WTC11 (cell line): Measurements from ENCODE around the gene HGS. TPM values are rescaled to one million over a fixed set of nuclear protein-coding genes. Genes with fewer than 3 reads are reported as not detected.

Source experiments
- ATAC-seq: fragments of 200-7000 bp; cut with Tn5 transposase; 2 replicates; pipeline ENCODE4 v1.10.0; 2021; ENCODE audit warnings: mild to moderate bottlenecking, moderate library complexity
- CTCF ChIA-PET: fragments of 300-600 bp; sonication (Branson Sonifier 250); formaldehyde crosslinking; loops from one replicate; lab custom pipeline; 2021; ENCODE audit warnings: antibody characterized with exemption; lab: Charles Lee
- POLR2A ChIA-PET: fragments of 350-600 bp; sonication (Branson Sonifier 250); formaldehyde crosslinking; loops from one replicate; lab custom pipeline; 2021; ENCODE audit warnings: antibody characterized with exemption; lab: Charles Lee
- DNase-seq: peaks from one replicate; pipeline ENCODE4 v3.0.0; 2021; ENCODE audit warnings: low spot score
- H3K27ac Mint-ChIP-seq: 2 replicates; pipeline ENCODE4 v1.8.0; 2021; ENCODE audit warnings: mixed read lengths
- H3K27me3 Mint-ChIP-seq: 2 replicates; pipeline ENCODE4 v1.8.0; 2021; ENCODE audit warnings: low read depth, mild to moderate bottlenecking, moderate library complexity, mixed read lengths
- H3K36me3 Mint-ChIP-seq: 2 replicates; pipeline ENCODE4 v1.8.0; 2021; ENCODE audit warnings: mixed read lengths
- H3K4me1 Mint-ChIP-seq: 2 replicates; pipeline ENCODE4 v1.8.0; 2022; ENCODE audit warnings: mixed read lengths
- H3K4me3 Mint-ChIP-seq: 2 replicates; pipeline ENCODE4 v1.8.0; 2021; ENCODE audit warnings: mild to moderate bottlenecking, moderate library complexity, mixed read lengths
- H3K9me3 Mint-ChIP-seq: 2 replicates; pipeline ENCODE4 v1.8.0; 2021; ENCODE audit warnings: mixed read lengths
- AR ChIP-seq: fragments of 250-450 bp; sonication (Bioruptor Pico); IDR thresholded peaks from 2 replicates; pipeline ENCODE4 v1.9.0; 2021; ENCODE audit warnings: mild to moderate bottlenecking
- CBFB ChIP-seq: sonication (generic); formaldehyde crosslinking; IDR thresholded peaks from 2 replicates; pipeline ENCODE4 v1.8.1; 2022; ENCODE audit warnings: mild to moderate bottlenecking, low read depth, missing genetic modification reagents
- CTCF ChIP-seq: fragments of 200-600 bp; IDR thresholded peaks from 2 replicates; pipeline ENCODE4 v1.8.0; 2022; ENCODE audit warnings: antibody characterized with exemption
- FOXP4 ChIP-seq: sonication (generic); formaldehyde crosslinking; IDR thresholded peaks from 2 replicates; pipeline ENCODE4 v1.8.0; 2022; ENCODE audit warnings: mild to moderate bottlenecking, missing genetic modification reagents
- KAT7 ChIP-seq: sonication (generic); formaldehyde crosslinking; IDR thresholded peaks from 2 replicates; pipeline ENCODE4 v1.8.1; 2023; ENCODE audit warnings: missing genetic modification reagents, mild to moderate bottlenecking, borderline replicate concordance
- MAX ChIP-seq: sonication (generic); formaldehyde crosslinking; IDR thresholded peaks from 2 replicates; pipeline ENCODE4 v1.8.0; 2022; ENCODE audit warnings: mild to moderate bottlenecking, missing genetic modification reagents
- NFATC4 ChIP-seq: fragments of 250-450 bp; sonication (Bioruptor Pico); IDR thresholded peaks from 2 replicates; pipeline ENCODE4 v1.9.0; 2021; ENCODE audit warnings: mild to moderate bottlenecking
- RORB ChIP-seq: fragments of 250-450 bp; sonication (Bioruptor Pico); IDR thresholded peaks from 2 replicates; pipeline ENCODE4 v1.9.0; 2021; ENCODE audit warnings: mild to moderate bottlenecking
- SMAD4 ChIP-seq: sonication (generic); formaldehyde crosslinking; IDR thresholded peaks from 2 replicates; pipeline ENCODE4 v1.8.0; 2022; ENCODE audit warnings: mild to moderate bottlenecking, missing genetic modification reagents
- USF2 ChIP-seq: sonication (generic); formaldehyde crosslinking; IDR thresholded peaks from 2 replicates; pipeline ENCODE4 v1.8.1; 2023; ENCODE audit warnings: mild to moderate bottlenecking, missing genetic modification reagents, moderate library complexity
- ZSCAN18 ChIP-seq: fragments of 250-450 bp; sonication (Bioruptor Pico); IDR thresholded peaks from 2 replicates; pipeline ENCODE4 v2.1.2; 2022; ENCODE audit warnings: mild to moderate bottlenecking, moderate library complexity
- total RNA-seq: library from RNA; stranded (reverse); gene quantifications from 3 replicates; pipeline ENCODE4 v1.2.3, GENCODE V29; 2021

HGS gene
- total RNA-seq, 1 experiment from 2014 or later = 113 TPM

- TF ChIP-seq USF2 (CRISPR knock-in tag) = no peak
- TF ChIP-seq CBFB (CRISPR knock-in tag) = no peak
- no peak for TF ChIP-seq AR (CRISPR knock-in tag)
- TF ChIP-seq RORB (CRISPR knock-in tag) = no peak
- TF ChIP-seq SMAD4 (CRISPR knock-in tag) = no peak
- no peak for TF ChIP-seq CTCF
Measured at GRCh38 chr17:81705518-81706231, 21.9 kb downstream of the HGS start (continued).

GRCh38 chr17:81706232-81706611, 22.4 kb downstream of the HGS start:
- DNase-seq = no peak
- POLR2A ChIA-PET = no interaction called here

More at GRCh38 chr17:81706232-81706611, 22.4 kb downstream of the HGS start:
- TF ChIP-seq FOXP4 (CRISPR knock-in tag) (no peak), KAT7 (CRISPR knock-in tag) (no peak), MAX (no peak), NFATC4 (CRISPR knock-in tag) (no peak), ZSCAN18 (CRISPR knock-in tag) (no peak)
- no peak for ATAC-seq
- Mint-ChIP-seq H3K4me1 (peaks cover 29% of the 10 kb centered on the region), H3K9me3 (no peaks in the 10 kb centered on the region), H3K27me3 (no peaks in the 10 kb centered on the region), H3K27ac (peak overlapping the region; percentile 65; the same call in 1 of the 2 replicates), H3K36me3 (peaks cover 30% of the 10 kb centered on the region), H3K4me3 (peak overlapping the region; percentile 22; the same call in 1 of the 2 replicates)
- CTCF ChIA-PET = interaction anchor here (1.5 kb wide), 1 partner anchor 31 kb away, joined by 4 read pairs; no protein-coding TSS in a partner anchor
